HepG2 (cell line): Measurements from ENCODE around the gene KLF11. TPM values are rescaled to one million over a fixed set of nuclear protein-coding genes. Genes with fewer than 3 reads are reported as not detected.

Experiments used
- KDM5B ChIP-seq: sonication (generic); formaldehyde crosslinking; IDR thresholded peaks from 2 replicates; pipeline ENCODE4 v1.4.0; 2020; ENCODE audit warnings: missing genetic modification reagents, mild to moderate bottlenecking, borderline replicate concordance
- PHF21A ChIP-seq: sonication (generic); formaldehyde crosslinking; IDR thresholded peaks from 2 replicates; pipeline ENCODE4 v1.5.0; 2020; ENCODE audit warnings: mild to moderate bottlenecking, missing genetic modification reagents
- SP2 ChIP-seq: sonication (generic); formaldehyde crosslinking; IDR thresholded peaks from 2 replicates; pipeline ENCODE4 v1.5.1; 2020; ENCODE audit warnings: mild to moderate bottlenecking, missing genetic modification reagents
- TCF7 ChIP-seq: sonication (generic); IDR thresholded peaks from 2 replicates; pipeline ENCODE4 v1.6.1; 2016; ENCODE audit warnings: antibody characterized with exemption, low read depth
- ZBTB26 ChIP-seq: IDR thresholded peaks from 2 replicates; pipeline ENCODE4 v1.6.1; 2016; ENCODE audit warnings: missing compliant biosample characterization, missing genetic modification reagents, borderline replicate concordance
- ZNF616 ChIP-seq: sonication (generic); formaldehyde crosslinking; IDR thresholded peaks from 2 replicates; pipeline ENCODE4 v1.5.0; 2020; ENCODE audit warnings: low read depth, mild to moderate bottlenecking, missing genetic modification reagents
- polyA plus RNA-seq, 8 experiments: library from polyadenylated mRNA; depleted of rRNA in 3 of 8; stranded (reverse) in 7 of 8; unstranded in 1 of 8; fragments of >200 nt; fragmentation: Illumina TruSeq in 4 of 8; extraction: Trizol in 4 of 8; gene quantifications; 2 replicates each; pipeline versions ENCODE4 v1.2.1 to v1.2.3, GENCODE V29; 2011 to 2016; ENCODE audit warnings: low read depth in 4 of 8, missing spikeins in 1 of 8, mixed read lengths in 1 of 8; ENCODE audit not compliant: insufficient read depth in 1 of 8
- total RNA-seq, 5 experiments: library from RNA; depleted of rRNA; stranded (reverse); fragments of >200 nt; fragmentation: Illumina TruSeq; extraction: Trizol; gene quantifications; 2 replicates each; pipeline ENCODE4 v1.2.3, GENCODE V29; 2016; ENCODE audit warnings: low read depth in 1 of 5
- TF ChIP-seq, protein P1 (sequence below): sonication (generic); formaldehyde crosslinking; IDR thresholded peaks from 2 replicates; pipeline ENCODE4 v1.5.0; 2020; ENCODE audit warnings: mild to moderate bottlenecking, missing genetic modification reagents, borderline replicate concordance
- TF ChIP-seq, protein P2 (sequence below): sonication (generic); formaldehyde crosslinking; IDR thresholded peaks from 2 replicates; pipeline ENCODE4 v1.8.1; 2022; ENCODE audit warnings: mild to moderate bottlenecking, missing genetic modification reagents
- TF ChIP-seq, protein P3 (sequence below): sonication (generic); formaldehyde crosslinking; IDR thresholded peaks from 2 replicates; pipeline ENCODE4 v1.5.0; 2020; ENCODE audit warnings: mild to moderate bottlenecking, missing genetic modification reagents, moderate library complexity

The KLF11 gene
- total and polyA plus RNA-seq, 2 of the 13 experiments (the other 11 are each of a cell fraction or from before 2014, with no cell fraction given), result 2.5 to 11.8 TPM

DNA sequence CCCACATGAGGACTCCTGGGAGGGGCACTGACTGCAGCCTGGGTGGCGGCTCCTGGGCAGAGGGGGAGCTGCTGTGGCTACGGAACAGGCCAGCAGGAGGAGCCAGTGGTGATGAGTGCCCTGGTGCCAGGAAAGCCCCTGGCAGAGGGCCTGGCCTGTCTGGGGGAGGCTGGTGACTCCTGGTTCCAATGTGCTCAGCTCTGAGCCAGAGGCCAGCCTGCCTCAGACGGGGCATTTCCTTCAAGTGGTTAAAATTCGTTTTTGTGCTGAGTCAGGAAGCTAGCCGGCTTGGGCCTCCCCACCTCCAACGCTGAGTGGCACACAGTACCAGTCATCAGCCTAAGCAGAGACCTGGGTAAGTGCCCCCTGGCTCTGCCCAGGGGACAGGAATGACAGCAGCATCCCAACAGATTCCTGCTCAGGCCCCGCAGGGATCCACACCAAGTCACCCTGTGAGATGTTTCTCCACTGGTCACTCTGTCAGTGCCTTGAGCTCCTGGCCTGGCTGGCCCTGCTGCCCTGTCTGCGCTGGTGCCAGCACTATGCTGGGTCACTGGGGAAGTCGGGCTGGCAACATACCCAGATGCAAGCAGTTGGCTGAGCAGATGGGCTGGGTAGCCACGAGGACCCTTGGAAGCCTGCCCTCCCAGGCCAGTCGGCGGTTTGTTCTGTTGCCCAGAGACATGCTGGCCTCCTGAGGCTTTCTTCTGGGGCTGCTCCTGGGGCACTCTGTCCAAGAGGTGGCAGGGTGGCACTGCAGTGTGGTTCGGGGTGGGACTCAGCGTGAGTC lies 7.1 kb upstream of the KLF11 start (continued):
- TF ChIP-seq, protein P1, sequence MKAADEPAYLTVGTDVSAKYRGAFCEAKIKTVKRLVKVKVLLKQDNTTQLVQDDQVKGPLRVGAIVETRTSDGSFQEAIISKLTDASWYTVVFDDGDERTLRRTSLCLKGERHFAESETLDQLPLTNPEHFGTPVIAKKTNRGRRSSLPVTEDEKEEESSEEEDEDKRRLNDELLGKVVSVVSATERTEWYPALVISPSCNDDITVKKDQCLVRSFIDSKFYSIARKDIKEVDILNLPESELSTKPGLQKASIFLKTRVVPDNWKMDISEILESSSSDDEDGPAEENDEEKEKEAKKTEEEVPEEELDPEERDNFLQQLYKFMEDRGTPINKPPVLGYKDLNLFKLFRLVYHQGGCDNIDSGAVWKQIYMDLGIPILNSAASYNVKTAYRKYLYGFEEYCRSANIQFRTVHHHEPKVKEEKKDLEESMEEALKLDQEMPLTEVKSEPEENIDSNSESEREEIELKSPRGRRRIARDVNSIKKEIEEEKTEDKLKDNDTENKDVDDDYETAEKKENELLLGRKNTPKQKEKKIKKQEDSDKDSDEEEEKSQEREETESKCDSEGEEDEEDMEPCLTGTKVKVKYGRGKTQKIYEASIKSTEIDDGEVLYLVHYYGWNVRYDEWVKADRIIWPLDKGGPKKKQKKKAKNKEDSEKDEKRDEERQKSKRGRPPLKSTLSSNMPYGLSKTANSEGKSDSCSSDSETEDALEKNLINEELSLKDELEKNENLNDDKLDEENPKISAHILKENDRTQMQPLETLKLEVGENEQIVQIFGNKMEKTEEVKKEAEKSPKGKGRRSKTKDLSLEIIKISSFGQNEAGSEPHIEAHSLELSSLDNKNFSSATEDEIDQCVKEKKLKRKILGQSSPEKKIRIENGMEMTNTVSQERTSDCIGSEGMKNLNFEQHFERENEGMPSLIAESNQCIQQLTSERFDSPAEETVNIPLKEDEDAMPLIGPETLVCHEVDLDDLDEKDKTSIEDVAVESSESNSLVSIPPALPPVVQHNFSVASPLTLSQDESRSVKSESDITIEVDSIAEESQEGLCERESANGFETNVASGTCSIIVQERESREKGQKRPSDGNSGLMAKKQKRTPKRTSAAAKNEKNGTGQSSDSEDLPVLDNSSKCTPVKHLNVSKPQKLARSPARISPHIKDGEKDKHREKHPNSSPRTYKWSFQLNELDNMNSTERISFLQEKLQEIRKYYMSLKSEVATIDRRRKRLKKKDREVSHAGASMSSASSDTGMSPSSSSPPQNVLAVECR (CRISPR knock-in tag), result 0 out of 2 replicates have a peak, but pooled peaks have one; percentile 25
- TF ChIP-seq SP2 (CRISPR knock-in tag) (peak; percentile 31; the same call in 1 of the 2 replicates), ZNF616 (no peak), ZBTB26 (CRISPR knock-in tag) (peak; percentile 53; the same call in 1 of the 2 replicates), PHF21A (CRISPR knock-in tag) (no peak), KDM5B (CRISPR knock-in tag) (0 out of 2 replicates have a peak, but pooled peaks have one; percentile 31), TCF7 (0 out of 2 replicates have a peak, but pooled peaks have one; percentile 6)
- TF ChIP-seq, protein P2, sequence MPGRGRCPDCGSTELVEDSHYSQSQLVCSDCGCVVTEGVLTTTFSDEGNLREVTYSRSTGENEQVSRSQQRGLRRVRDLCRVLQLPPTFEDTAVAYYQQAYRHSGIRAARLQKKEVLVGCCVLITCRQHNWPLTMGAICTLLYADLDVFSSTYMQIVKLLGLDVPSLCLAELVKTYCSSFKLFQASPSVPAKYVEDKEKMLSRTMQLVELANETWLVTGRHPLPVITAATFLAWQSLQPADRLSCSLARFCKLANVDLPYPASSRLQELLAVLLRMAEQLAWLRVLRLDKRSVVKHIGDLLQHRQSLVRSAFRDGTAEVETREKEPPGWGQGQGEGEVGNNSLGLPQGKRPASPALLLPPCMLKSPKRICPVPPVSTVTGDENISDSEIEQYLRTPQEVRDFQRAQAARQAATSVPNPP (CRISPR knock-in tag), result no peak
- TF ChIP-seq, protein P3, sequence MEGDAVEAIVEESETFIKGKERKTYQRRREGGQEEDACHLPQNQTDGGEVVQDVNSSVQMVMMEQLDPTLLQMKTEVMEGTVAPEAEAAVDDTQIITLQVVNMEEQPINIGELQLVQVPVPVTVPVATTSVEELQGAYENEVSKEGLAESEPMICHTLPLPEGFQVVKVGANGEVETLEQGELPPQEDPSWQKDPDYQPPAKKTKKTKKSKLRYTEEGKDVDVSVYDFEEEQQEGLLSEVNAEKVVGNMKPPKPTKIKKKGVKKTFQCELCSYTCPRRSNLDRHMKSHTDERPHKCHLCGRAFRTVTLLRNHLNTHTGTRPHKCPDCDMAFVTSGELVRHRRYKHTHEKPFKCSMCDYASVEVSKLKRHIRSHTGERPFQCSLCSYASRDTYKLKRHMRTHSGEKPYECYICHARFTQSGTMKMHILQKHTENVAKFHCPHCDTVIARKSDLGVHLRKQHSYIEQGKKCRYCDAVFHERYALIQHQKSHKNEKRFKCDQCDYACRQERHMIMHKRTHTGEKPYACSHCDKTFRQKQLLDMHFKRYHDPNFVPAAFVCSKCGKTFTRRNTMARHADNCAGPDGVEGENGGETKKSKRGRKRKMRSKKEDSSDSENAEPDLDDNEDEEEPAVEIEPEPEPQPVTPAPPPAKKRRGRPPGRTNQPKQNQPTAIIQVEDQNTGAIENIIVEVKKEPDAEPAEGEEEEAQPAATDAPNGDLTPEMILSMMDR, result peak; percentile 59
